Stimulated activated CD4-positive, alpha-beta T cell treated with anti-CD3 and anti-CD28 coated beads, Interleukin-2, amount 100 ng/mL, for 4 hours (primary cell): Measurements from ENCODE around the gene MGMT.

Experiments used
- DNase-seq: peaks from one replicate; pipeline ENCODE4 v3.0.0-alpha.2; 2020; ENCODE audit warnings: low read depth

Gene MGMT

GRCh38 chr10:129495256-129495655 lies 28.2 kb downstream of the MGMT start:
- DNase-seq: no peak

GRCh38 chr10:129495698-129496097 lies 28.7 kb downstream of the MGMT start:
- no peak for DNase-seq

GRCh38 chr10:129497013-129497412 lies 30.0 kb downstream of the MGMT start:
- DNase-seq: no peak

GRCh38 chr10:129498680-129499079 lies 31.6 kb downstream of the MGMT start:
- no peak for DNase-seq

GRCh38 chr10:129500617-129501339 lies 33.7 kb downstream of the MGMT start:
- DNase-seq: no peak

- DNase-seq: no peak
Observed at GRCh38 chr10:129501652-129502436, 34.8 kb downstream of the MGMT start.

- no peak for DNase-seq
Observed at GRCh38 chr10:129502448-129502847, 35.4 kb downstream of the MGMT start.

GRCh38 chr10:129505500-129506075 lies 38.5 kb downstream of the MGMT start:
- DNase-seq: no peak

- DNase-seq: no peak
Observed at GRCh38 chr10:129506101-129506797, 39.2 kb downstream of the MGMT start.

- DNase-seq: no peak
Observed at GRCh38 chr10:129507216-129507889, 40.3 kb downstream of the MGMT start.

- no peak for DNase-seq
Observed at GRCh38 chr10:129509155-129509554, 42.1 kb downstream of the MGMT start.

GRCh38 chr10:129509835-129510234 lies 42.8 kb downstream of the MGMT start:
- DNase-seq: no peak

GRCh38 chr10:129511086-129511485 lies 44.0 kb downstream of the MGMT start:
- no peak for DNase-seq

GRCh38 chr10:129511758-129512157 lies 44.7 kb downstream of the MGMT start:
- no peak for DNase-seq

GRCh38 chr10:129513312-129513711 lies 46.3 kb downstream of the MGMT start:
- no peak for DNase-seq

- no peak for DNase-seq
Observed at GRCh38 chr10:129514568-129515451, 47.8 kb downstream of the MGMT start.

GRCh38 chr10:129516846-129517679 lies 50.0 kb downstream of the MGMT start:
- no peak for DNase-seq

GRCh38 chr10:129517680-129518057 lies 50.6 kb downstream of the MGMT start:
- no peak for DNase-seq

- no peak for DNase-seq
Observed at GRCh38 chr10:129518793-129519192, 51.8 kb downstream of the MGMT start.

GRCh38 chr10:129520440-129521080 lies 53.5 kb downstream of the MGMT start:
- DNase-seq: no peak
